Stimulated activated CD4-positive, alpha-beta T cell treated with anti-CD3 and anti-CD28 coated beads, Interleukin-2, amount 100 ng/mL, for 48 hours (primary cell): ENCODE results near the gene MMP14.

Experiments used
- DNase-seq, 2 donors: peaks; one replicate each; pipeline ENCODE4 v3.0.0-alpha.2; 2020

The MMP14 gene

GRCh38 chr14:22861651-22862050 is 25.3 kb downstream of the MMP14 start:
- no peak for DNase-seq

- DNase-seq = no peak
These were observed 28.6 kb downstream of the MMP14 start for GRCh38 chr14:22864979-22865378.

DNA sequence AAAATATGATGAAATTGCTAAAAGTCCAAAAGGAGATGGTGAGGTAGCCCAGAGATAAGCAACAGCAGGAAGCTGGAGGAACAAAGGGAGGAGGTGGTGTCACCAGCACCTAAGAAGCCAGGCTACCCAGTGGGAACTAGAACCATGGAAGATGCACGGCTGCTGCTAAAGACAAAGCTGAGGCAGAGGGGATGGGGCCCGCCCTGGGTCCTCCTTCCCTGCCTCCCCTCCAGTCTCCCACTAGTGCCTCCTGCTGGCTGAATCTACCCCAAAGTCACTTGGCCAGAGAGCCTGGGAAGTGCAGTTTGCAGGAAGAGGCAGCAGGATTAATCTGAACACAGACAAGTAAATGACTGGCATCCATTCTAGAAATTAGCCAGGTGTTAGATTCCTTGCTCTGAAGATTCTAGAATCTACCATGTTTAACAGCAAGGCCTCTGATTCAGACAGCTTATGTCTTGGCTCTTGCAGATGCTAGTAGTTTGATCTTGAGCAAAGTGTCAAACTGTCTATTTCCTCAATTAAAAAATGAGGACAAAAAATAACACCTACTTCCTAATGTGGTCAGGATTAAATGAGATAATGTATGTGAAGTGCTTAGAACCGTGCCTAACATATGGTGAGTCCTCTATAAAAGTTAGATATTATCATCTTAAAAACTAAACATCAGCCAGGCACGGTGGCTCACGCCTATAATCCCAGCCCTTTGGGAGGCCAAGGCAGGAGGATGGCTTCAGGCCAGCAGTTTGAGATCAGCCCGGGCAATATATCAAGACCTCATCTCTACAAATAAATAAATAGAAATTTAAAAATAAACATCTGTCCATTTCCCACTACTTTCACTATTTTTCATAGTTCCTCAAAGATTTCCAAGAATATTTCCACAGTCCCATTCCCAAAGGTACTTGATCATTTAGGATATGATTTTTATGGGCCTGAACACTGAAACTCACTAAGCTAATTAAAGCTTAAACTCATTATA is 29.3 kb downstream of the MMP14 start:
- peak in 1 of 2 donors; percentile 24 for DNase-seq

DNA sequence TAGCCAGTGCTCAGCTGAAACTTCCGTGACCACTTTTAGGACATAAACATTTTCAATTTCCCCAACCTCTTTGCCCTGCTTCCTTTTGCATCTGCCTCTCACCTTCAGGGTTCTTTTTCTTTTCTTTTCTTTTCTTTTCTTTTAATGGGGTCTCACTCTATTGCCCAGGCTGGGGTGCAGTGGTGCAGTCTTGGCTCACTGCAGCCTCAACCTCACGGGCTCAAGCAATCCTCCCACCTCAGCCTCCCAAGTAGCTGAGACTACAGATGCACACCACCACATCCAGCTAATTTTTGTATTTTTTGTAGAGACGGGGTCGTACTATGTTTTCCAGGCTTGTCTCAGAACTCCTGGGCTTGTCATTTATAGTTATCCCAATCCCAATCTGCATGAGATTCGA is 30.5 kb downstream of the MMP14 start:
- DNase-seq = no peak

GRCh38 chr14:22870811-22871223 is 34.4 kb downstream of the MMP14 start:
- no peak for DNase-seq

GRCh38 chr14:22871224-22872032 is 35.0 kb downstream of the MMP14 start, which contains the start of gene LRP10:
Gene LRP10 (plus strand): TSS chr14:22871740. CDS start chr14:22872304, 564 bp downstream.
- DNase-seq = peak; percentile 64 to 69

DNA sequence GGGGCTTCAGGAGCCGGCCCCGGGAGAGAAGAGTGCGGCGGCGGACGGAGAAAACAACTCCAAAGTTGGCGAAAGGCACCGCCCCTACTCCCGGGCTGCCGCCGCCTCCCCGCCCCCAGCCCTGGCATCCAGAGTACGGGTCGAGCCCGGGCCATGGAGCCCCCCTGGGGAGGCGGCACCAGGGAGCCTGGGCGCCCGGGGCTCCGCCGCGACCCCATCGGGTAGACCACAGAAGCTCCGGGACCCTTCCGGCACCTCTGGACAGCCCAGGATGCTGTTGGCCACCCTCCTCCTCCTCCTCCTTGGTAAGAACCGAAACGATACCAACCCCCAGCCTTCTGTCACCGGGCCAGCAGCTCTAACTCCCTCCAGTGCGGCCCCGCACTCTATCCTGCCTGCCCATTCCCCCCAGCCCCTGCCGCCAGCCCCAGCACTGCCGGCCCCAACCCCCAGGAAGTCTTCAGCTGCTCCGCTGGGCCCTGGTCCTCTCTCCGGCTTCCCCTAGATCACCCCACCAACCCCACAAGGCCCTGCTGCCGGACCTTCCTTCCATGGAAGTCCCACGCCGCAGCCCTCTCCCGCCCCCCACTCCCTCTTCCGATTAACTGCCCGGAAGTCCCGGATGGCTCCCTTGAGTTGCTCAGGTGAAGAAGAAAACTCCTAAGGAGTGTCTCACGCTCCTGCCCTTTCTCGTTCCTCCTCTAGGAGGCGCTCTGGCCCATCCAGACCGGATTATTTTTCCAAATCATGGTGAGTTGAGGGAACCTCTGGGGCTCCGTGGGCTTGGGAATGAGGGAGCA is 35.8 kb downstream of the MMP14 start:
- DNase-seq = peak; percentile 73

DNA sequence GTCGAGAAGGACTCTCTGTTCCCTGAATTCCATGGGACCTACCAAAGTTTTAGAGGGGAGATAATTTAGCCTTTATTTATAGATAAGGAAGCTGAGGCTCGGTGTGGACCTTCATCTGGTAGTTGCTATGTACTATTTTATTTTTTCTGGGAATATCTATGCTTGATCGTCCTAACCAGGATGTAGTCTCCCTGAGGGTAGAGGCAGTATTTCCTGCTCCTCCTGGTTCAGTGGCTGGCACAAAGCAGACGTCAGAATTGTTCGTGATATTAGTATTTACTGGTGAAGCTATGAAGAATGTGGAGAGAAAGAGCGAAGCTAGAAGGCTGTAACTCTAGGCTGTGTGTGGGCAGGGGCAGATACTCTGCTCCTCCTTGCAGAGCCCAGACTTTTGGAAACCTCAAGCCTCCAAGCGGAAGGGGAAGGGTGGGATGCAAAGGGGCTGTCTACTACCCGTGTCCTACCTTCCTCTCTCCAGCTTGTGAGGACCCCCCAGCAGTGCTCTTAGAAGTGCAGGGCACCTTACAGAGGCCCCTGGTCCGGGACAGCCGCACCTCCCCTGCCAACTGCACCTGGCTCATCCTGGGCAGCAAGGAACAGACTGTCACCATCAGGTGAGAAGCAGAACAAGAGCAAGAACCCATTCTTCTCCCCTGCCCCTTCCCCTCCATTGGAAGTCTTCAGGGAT is 36.6 kb downstream of the MMP14 start:
- DNase-seq = no peak

- DNase-seq = no peak
These were observed 38.8 kb downstream of the MMP14 start for GRCh38 chr14:22875003-22875747.

DNA sequence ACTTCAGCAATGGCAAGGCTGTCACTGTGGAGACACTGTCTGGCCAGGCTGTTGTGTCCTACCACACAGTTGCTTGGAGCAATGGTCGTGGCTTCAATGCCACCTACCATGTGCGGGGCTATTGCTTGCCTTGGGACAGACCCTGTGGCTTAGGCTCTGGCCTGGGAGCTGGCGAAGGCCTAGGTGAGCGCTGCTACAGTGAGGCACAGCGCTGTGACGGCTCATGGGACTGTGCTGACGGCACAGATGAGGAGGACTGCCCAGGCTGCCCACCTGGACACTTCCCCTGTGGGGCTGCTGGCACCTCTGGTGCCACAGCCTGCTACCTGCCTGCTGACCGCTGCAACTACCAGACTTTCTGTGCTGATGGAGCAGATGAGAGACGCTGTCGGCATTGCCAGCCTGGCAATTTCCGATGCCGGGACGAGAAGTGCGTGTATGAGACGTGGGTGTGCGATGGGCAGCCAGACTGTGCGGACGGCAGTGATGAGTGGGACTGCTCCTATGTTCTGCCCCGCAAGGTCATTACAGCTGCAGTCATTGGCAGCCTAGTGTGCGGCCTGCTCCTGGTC is 39.4 kb downstream of the MMP14 start:
- DNase-seq = no peak

DNA sequence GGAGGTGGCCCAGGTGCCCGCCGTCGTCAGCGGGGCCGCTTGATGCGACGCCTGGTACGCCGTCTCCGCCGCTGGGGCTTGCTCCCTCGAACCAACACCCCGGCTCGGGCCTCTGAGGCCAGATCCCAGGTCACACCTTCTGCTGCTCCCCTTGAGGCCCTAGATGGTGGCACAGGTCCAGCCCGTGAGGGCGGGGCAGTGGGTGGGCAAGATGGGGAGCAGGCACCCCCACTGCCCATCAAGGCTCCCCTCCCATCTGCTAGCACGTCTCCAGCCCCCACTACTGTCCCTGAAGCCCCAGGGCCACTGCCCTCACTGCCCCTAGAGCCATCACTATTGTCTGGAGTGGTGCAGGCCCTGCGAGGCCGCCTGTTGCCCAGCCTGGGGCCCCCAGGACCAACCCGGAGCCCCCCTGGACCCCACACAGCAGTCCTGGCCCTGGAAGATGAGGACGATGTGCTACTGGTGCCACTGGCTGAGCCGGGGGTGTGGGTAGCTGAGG is 40.7 kb downstream of the MMP14 start:
- DNase-seq = no peak

- no peak for DNase-seq
These were observed 42.2 kb downstream of the MMP14 start for GRCh38 chr14:22878271-22879246.

- no peak for DNase-seq
These were observed 45.7 kb downstream of the MMP14 start for GRCh38 chr14:22882064-22882463.

DNA sequence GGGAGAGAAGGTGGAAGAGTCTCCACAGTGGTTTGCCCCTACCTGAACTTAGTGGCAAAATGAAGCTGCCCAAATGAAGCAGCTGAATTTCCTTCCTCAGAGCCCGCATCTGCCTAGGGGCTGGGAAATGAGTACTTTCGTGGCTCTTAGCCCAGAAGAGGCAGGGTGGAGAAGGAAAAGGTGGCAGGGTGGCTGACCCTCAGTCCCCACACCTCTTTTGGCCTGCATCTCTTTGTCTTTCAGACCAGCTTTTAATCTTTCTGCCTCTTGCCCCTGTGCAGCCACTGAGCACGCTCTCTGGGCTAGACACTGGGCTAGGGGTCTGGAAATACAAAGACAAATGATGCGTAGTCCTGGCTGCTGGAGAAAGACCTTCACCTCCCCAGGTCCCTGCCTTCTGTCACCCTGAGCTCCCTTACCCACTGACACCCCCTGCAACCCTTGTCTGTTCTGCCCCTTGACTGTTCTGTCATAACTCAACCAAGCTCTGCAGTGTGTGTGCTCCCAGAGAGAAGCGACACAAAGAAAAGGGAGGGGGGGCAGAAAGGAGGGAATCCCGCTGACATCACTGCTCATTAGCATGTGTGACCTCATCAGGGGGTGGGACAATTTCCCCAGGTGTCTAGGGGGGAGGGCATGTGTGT is 46.3 kb downstream of the MMP14 start:
- no peak for DNase-seq

DNA sequence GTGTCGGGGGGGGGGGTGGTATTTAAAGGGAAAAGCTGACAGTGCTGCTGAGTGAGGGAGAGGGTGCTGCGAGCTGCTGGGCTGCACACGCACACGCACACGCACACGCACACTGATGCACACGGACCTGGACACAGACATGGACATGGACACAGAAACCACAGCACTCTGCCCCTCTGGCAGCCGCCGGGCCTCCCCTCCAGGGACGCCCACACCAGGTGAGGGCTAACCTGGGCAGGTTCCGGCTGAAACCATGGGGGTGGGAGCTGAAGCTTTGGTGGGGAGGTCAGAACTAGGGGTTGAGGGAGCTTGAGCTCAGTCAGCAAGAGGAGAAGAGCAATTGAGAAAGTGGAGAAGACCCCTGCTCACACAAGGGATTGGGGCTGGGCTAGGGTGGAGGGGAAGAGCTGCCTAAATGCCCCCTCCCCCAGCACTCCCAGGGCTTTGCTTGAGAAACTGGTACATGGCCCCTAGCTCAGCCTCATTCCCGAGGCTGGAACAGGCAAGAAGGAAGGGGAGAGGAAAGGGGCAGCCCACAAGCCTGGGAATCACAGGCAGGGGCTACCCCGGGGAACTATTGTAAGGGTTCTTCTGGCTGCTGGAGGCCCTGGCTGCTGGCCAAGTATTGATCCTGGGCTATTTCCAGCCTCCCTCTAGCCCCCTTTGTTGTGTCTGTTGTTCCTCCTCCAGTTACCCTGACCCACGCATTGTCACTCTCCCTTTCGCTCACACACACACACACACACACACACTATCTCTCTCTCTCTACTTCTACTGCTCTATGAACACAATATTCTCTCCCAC is 47.0 kb downstream of the MMP14 start, which contains the start of gene REM2:
Gene REM2, plus strand, starts transcription at position 50 of the 804 bp plus-strand sequence. Its CDS starts 66 bp downstream, at position 116.
- no peak for DNase-seq

DNA sequence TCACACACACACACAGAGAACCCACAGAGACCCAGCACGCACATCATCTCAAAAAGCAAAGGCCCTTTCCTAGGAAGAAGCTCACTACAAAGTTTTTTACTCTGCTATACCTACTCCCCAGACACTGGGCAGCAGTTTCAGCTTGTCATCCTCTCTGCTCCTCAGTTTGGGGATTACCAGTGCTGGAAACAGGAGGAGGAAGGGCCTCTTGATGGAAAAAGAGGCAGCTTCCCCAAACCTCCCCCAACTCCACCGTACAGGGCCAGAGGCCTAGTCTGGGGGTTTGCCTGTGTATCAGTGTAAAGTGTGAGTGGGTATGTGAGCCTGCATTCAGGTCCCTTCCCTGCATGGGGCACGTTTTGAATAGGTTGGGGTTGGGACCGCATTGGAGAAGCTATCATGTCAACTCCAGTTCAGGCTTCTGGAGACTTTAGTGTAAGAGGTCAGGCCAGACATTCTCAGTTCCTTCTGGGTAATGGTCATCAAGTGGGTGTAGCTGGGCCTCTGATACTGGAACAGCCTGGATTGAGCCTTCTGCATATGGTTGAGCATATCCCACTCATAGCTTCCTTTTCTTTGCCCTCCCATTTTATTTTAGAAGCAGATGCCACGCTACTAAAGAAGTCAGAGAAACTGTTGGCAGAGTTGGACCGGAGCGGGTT is 47.8 kb downstream of the MMP14 start:
- DNase-seq = no peak
